Measurements from ENCODE around the gene SKAP1.

Gene SKAP1

GRCh38 chr17:48173191-48173984 lies 256.6 kb downstream of the SKAP1 start:
- no peaks in the 10 kb centered on the region for H4K20me1 ChIP-seq (ENCODE audit: insufficient read depth, low read length)
- no peak overlapping the region for H3K4me3 ChIP-seq (ENCODE audit: low read length)
- H3K4me1 ChIP-seq (ENCODE audit: low read length): peaks cover 45% of the 10 kb centered on the region

GRCh38 chr17:48169926-48170325 lies 260.1 kb downstream of the SKAP1 start:
- Histone ChIP-seq H3K36me3 (replicated peaks; ENCODE audit: low read depth, low read length) (no peaks in the 10 kb centered on the region), H3K4me1 (ENCODE audit: low read length) (peaks cover 52% of the 10 kb centered on the region), H3K4me2 (ENCODE audit: low read length) (no peak overlapping the region), H3K27ac (ENCODE audit: low read length) (no peak overlapping the region), H3K9me3 (ENCODE audit: insufficient read depth, low read length) (no peaks in the 10 kb centered on the region), H2AFZ (ENCODE audit: low read depth, low read length) (no peak overlapping the region), H3K4me3 (ENCODE audit: low read length) (no peak overlapping the region), H3K79me2 (ENCODE audit: low read length) (no peaks in the 10 kb centered on the region), H3K9ac (ENCODE audit: low read length) (no peak overlapping the region), H4K20me1 (ENCODE audit: insufficient read depth, low read length) (no peaks in the 10 kb centered on the region), H3K27me3 (ENCODE audit: low read depth, low read length) (no peaks in the 10 kb centered on the region)
- no peak for TF ChIP-seq EZH2phosphoT487 (IDR thresholded peaks at IDR 0.05; ENCODE audit: low read depth)
- TF ChIP-seq, protein P1, sequence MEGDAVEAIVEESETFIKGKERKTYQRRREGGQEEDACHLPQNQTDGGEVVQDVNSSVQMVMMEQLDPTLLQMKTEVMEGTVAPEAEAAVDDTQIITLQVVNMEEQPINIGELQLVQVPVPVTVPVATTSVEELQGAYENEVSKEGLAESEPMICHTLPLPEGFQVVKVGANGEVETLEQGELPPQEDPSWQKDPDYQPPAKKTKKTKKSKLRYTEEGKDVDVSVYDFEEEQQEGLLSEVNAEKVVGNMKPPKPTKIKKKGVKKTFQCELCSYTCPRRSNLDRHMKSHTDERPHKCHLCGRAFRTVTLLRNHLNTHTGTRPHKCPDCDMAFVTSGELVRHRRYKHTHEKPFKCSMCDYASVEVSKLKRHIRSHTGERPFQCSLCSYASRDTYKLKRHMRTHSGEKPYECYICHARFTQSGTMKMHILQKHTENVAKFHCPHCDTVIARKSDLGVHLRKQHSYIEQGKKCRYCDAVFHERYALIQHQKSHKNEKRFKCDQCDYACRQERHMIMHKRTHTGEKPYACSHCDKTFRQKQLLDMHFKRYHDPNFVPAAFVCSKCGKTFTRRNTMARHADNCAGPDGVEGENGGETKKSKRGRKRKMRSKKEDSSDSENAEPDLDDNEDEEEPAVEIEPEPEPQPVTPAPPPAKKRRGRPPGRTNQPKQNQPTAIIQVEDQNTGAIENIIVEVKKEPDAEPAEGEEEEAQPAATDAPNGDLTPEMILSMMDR (IDR thresholded peaks at IDR 0.05; ENCODE audit: low read depth, low read length): no peak

More at GRCh38 chr17:48173191-48173984, 256.6 kb downstream of the SKAP1 start:
- H3K27ac ChIP-seq (ENCODE audit: low read length): no peak overlapping the region
- H3K27me3 ChIP-seq (ENCODE audit: low read depth, low read length): no peaks in the 10 kb centered on the region
- no peaks in the 10 kb centered on the region for H3K36me3 ChIP-seq (replicated peaks; ENCODE audit: low read depth, low read length)
- no peak overlapping the region for H3K4me2 ChIP-seq (ENCODE audit: low read length)
- no peak overlapping the region for H3K9ac ChIP-seq (ENCODE audit: low read length)
- no peaks in the 10 kb centered on the region for H3K9me3 ChIP-seq (ENCODE audit: insufficient read depth, low read length)
- no peaks in the 10 kb centered on the region for H3K79me2 ChIP-seq (ENCODE audit: low read length)
- no peak for TF ChIP-seq EZH2phosphoT487 (IDR thresholded peaks at IDR 0.05; ENCODE audit: low read depth)
- TF ChIP-seq, protein P1 (IDR thresholded peaks at IDR 0.05; ENCODE audit: low read depth, low read length): no peak
- H2AFZ ChIP-seq (ENCODE audit: low read depth, low read length): no peak overlapping the region

DNA sequence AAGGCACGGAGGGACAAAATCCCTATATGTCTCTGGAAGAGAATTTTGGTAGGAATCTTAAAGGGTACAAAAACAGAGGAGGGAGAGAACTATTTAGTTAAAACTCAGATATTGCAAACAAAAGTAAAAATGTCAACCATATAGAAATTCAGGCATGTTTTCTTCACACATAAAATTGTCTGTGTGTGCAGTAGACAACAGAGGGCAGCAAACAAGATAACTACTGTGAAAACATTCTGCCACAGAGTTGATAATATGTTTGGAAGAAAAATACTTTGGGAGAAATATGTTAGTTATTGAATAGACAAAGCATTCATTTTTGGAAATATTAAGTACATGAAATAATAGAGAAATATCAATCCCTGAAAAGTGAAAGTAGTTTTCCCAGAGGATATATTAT lies 266.2 kb downstream of the SKAP1 start:
- peaks cover 69% of the 10 kb centered on the region for H3K4me1 ChIP-seq (ENCODE audit: low read length)
- no peak overlapping the region for H3K27ac ChIP-seq (ENCODE audit: low read length)
- H3K79me2 ChIP-seq (ENCODE audit: low read length): no peaks in the 10 kb centered on the region
- H4K20me1 ChIP-seq (ENCODE audit: insufficient read depth, low read length): no peaks in the 10 kb centered on the region
- no peak overlapping the region for H3K4me3 ChIP-seq (ENCODE audit: low read length)
- H3K9me3 ChIP-seq (ENCODE audit: insufficient read depth, low read length): no peaks in the 10 kb centered on the region
- peak overlapping the region; percentile 71 for H3K4me2 ChIP-seq (ENCODE audit: low read length)
- no peak overlapping the region for H3K9ac ChIP-seq (ENCODE audit: low read length)
- H2AFZ ChIP-seq (ENCODE audit: low read depth, low read length): no peak overlapping the region
- no peak for TF ChIP-seq EZH2phosphoT487 (IDR thresholded peaks at IDR 0.05; ENCODE audit: low read depth)
- TF ChIP-seq, protein P1 (IDR thresholded peaks at IDR 0.05; ENCODE audit: low read depth, low read length): no peak; the same call in 1 of the 2 replicates
- H3K36me3 ChIP-seq (replicated peaks; ENCODE audit: low read depth, low read length): no peaks in the 10 kb centered on the region
- no peaks in the 10 kb centered on the region for H3K27me3 ChIP-seq (ENCODE audit: low read depth, low read length)

GRCh38 chr17:48162946-48163506 lies 267.0 kb downstream of the SKAP1 start:
- Histone ChIP-seq H3K9me3 (ENCODE audit: insufficient read depth, low read length) (no peaks in the 10 kb centered on the region), H3K4me1 (ENCODE audit: low read length) (peaks cover 63% of the 10 kb centered on the region), H3K27ac (ENCODE audit: low read length) (peak overlapping the region; percentile 48), H3K36me3 (replicated peaks; ENCODE audit: low read depth, low read length) (no peaks in the 10 kb centered on the region), H3K4me2 (ENCODE audit: low read length) (peak overlapping the region; percentile 71), H3K9ac (ENCODE audit: low read length) (peak overlapping the region; percentile 31; the same call in 1 of the 2 replicates), H3K4me3 (ENCODE audit: low read length) (peak overlapping the region; percentile 62), H3K79me2 (ENCODE audit: low read length) (no peaks in the 10 kb centered on the region), H2AFZ (ENCODE audit: low read depth, low read length) (peak overlapping the region; percentile 43), H3K27me3 (ENCODE audit: low read depth, low read length) (no peaks in the 10 kb centered on the region), H4K20me1 (ENCODE audit: insufficient read depth, low read length) (no peaks in the 10 kb centered on the region)
- TF ChIP-seq EZH2phosphoT487 (IDR thresholded peaks at IDR 0.05; ENCODE audit: low read depth): no peak
- TF ChIP-seq, protein P1 (IDR thresholded peaks at IDR 0.05; ENCODE audit: low read depth, low read length): no peak
